Activated T-cell treated with anti-CD3 and anti-CD28 coated beads, Interleukin-2, amount 50 U/mL, for 4 hours (primary cell): Measurements from ENCODE around the gene FLRT2. TPM values are rescaled to one million over a fixed set of nuclear protein-coding genes. Genes with fewer than 3 reads are reported as not detected.

Source experiments
- ATAC-seq, 2 donors: fragments of 200-7000 bp; cut with Tn5 transposase; one replicate each; pipeline ENCODE4 v1.10.0; 2021
- DNase-seq: peaks from one replicate; pipeline ENCODE4 v3.0.0-alpha.2; 2020
- H3K27me3 Mint-ChIP-seq: one replicate; pipeline ENCODE4 v1.8.0; 2021; ENCODE audit warnings: low read depth, mixed read lengths
- H3K36me3 Mint-ChIP-seq: one replicate; pipeline ENCODE4 v1.8.0; 2022; ENCODE audit warnings: mixed read lengths; ENCODE audit not compliant: insufficient read depth
- H3K4me1 Mint-ChIP-seq: one replicate; pipeline ENCODE4 v1.8.0; 2021; ENCODE audit warnings: low read depth, mixed read lengths
- H3K4me3 Mint-ChIP-seq: one replicate; pipeline ENCODE4 v1.8.0; 2021; ENCODE audit warnings: mild to moderate bottlenecking, moderate library complexity, mixed read lengths
- H3K9me3 Mint-ChIP-seq: one replicate; pipeline ENCODE4 v1.8.0; 2021; ENCODE audit warnings: mixed read lengths
- total RNA-seq, 3 donors: library from RNA; stranded (reverse); gene quantifications; one replicate each; pipeline ENCODE4 v1.2.1, GENCODE V29; 2021

FLRT2 gene
- total RNA-seq, 3 donors from 2014 or later = 0.18 TPM; not detected in 2

- Mint-ChIP-seq H3K27me3 (peaks cover 48% of the 10 kb centered on the region), H3K4me3 (no peak overlapping the region), H3K36me3 (no peaks in the 10 kb centered on the region), H3K4me1 (peaks cover 4% of the 10 kb centered on the region), H3K9me3 (no peaks in the 10 kb centered on the region)
- DNase-seq = no peak
- ATAC-seq = no peak
Measured at GRCh38 chr14:85535321-85535720, 5.4 kb downstream of the FLRT2 start.

GRCh38 chr14:85535991-85536832 lies 6.3 kb downstream of the FLRT2 start:
- ATAC-seq (no peak), DNase-seq (no peak)
- H3K27me3 Mint-ChIP-seq = peaks cover 40% of the 10 kb centered on the region
- H3K9me3 Mint-ChIP-seq = no peaks in the 10 kb centered on the region
- peaks cover 4% of the 10 kb centered on the region for H3K4me1 Mint-ChIP-seq
- no peaks in the 10 kb centered on the region for H3K36me3 Mint-ChIP-seq
- H3K4me3 Mint-ChIP-seq = no peak overlapping the region

- Mint-ChIP-seq H3K27me3 (peaks cover 34% of the 10 kb centered on the region), H3K36me3 (no peaks in the 10 kb centered on the region), H3K4me3 (no peak overlapping the region), H3K9me3 (no peaks in the 10 kb centered on the region), H3K4me1 (peaks cover under 1% of the 10 kb centered on the region)
- no peak for ATAC-seq
- DNase-seq = no peak
Measured at GRCh38 chr14:85536833-85537190, 6.9 kb downstream of the FLRT2 start.

GRCh38 chr14:85537526-85537925 lies 7.6 kb downstream of the FLRT2 start:
- Mint-ChIP-seq H3K9me3 (no peaks in the 10 kb centered on the region), H3K27me3 (peaks cover 27% of the 10 kb centered on the region), H3K36me3 (no peaks in the 10 kb centered on the region), H3K4me3 (no peak overlapping the region), H3K4me1 (no peaks in the 10 kb centered on the region)
- ATAC-seq = no peak
- DNase-seq = no peak

- Mint-ChIP-seq H3K4me1 (no peaks in the 10 kb centered on the region), H3K9me3 (no peaks in the 10 kb centered on the region), H3K36me3 (no peaks in the 10 kb centered on the region), H3K27me3 (peaks cover 22% of the 10 kb centered on the region), H3K4me3 (no peak overlapping the region)
- no peak for ATAC-seq
- no peak for DNase-seq
Measured at GRCh38 chr14:85538636-85539035, 8.7 kb downstream of the FLRT2 start.

GRCh38 chr14:85539510-85539909 lies 9.6 kb downstream of the FLRT2 start:
- no peak for ATAC-seq
- DNase-seq = no peak
- Mint-ChIP-seq H3K27me3 (peaks cover 15% of the 10 kb centered on the region), H3K4me1 (no peaks in the 10 kb centered on the region), H3K9me3 (no peaks in the 10 kb centered on the region), H3K4me3 (no peak overlapping the region), H3K36me3 (no peaks in the 10 kb centered on the region)

GRCh38 chr14:85542623-85543022 lies 12.7 kb downstream of the FLRT2 start:
- no peaks in the 10 kb centered on the region for H3K4me1 Mint-ChIP-seq
- H3K27me3 Mint-ChIP-seq = peaks cover 2% of the 10 kb centered on the region
- DNase-seq (no peak), ATAC-seq (no peak)
- no peak overlapping the region for H3K4me3 Mint-ChIP-seq
- no peaks in the 10 kb centered on the region for H3K9me3 Mint-ChIP-seq
- no peaks in the 10 kb centered on the region for H3K36me3 Mint-ChIP-seq

- Mint-ChIP-seq H3K4me1 (no peaks in the 10 kb centered on the region), H3K36me3 (no peaks in the 10 kb centered on the region), H3K4me3 (no peak overlapping the region), H3K27me3 (no peaks in the 10 kb centered on the region), H3K9me3 (no peaks in the 10 kb centered on the region)
- DNase-seq (no peak), ATAC-seq (no peak)
Measured at GRCh38 chr14:85545738-85546137, 15.8 kb downstream of the FLRT2 start.

- DNase-seq (no peak), ATAC-seq (no peak)
- H3K9me3 Mint-ChIP-seq = no peaks in the 10 kb centered on the region
- no peak overlapping the region for H3K4me3 Mint-ChIP-seq
- no peaks in the 10 kb centered on the region for H3K36me3 Mint-ChIP-seq
- H3K27me3 Mint-ChIP-seq = no peaks in the 10 kb centered on the region
- H3K4me1 Mint-ChIP-seq = no peaks in the 10 kb centered on the region
Measured at GRCh38 chr14:85546390-85546789, 16.4 kb downstream of the FLRT2 start.

GRCh38 chr14:85549697-85550096 lies 19.8 kb downstream of the FLRT2 start:
- DNase-seq (no peak), ATAC-seq (no peak)
- H3K4me1 Mint-ChIP-seq = no peaks in the 10 kb centered on the region
- no peaks in the 10 kb centered on the region for H3K36me3 Mint-ChIP-seq
- H3K27me3 Mint-ChIP-seq = no peaks in the 10 kb centered on the region
- H3K4me3 Mint-ChIP-seq = no peak overlapping the region
- H3K9me3 Mint-ChIP-seq = peaks cover 4% of the 10 kb centered on the region

GRCh38 chr14:85554106-85554505 lies 24.2 kb downstream of the FLRT2 start:
- H3K27me3 Mint-ChIP-seq = no peaks in the 10 kb centered on the region
- DNase-seq = no peak
- peaks cover 10% of the 10 kb centered on the region for H3K9me3 Mint-ChIP-seq
- no peak for ATAC-seq
- no peaks in the 10 kb centered on the region for H3K36me3 Mint-ChIP-seq
- H3K4me1 Mint-ChIP-seq = no peaks in the 10 kb centered on the region
- no peak overlapping the region for H3K4me3 Mint-ChIP-seq

- no peaks in the 10 kb centered on the region for H3K36me3 Mint-ChIP-seq
- H3K4me3 Mint-ChIP-seq = no peak overlapping the region
- no peaks in the 10 kb centered on the region for H3K4me1 Mint-ChIP-seq
- DNase-seq = no peak
- peaks cover 10% of the 10 kb centered on the region for H3K9me3 Mint-ChIP-seq
- no peak for ATAC-seq
- no peaks in the 10 kb centered on the region for H3K27me3 Mint-ChIP-seq
Measured at GRCh38 chr14:85556267-85556666, 26.3 kb downstream of the FLRT2 start.

- DNase-seq (no peak), ATAC-seq (no peak)
- Mint-ChIP-seq H3K27me3 (no peaks in the 10 kb centered on the region), H3K36me3 (no peaks in the 10 kb centered on the region), H3K9me3 (peaks cover 7% of the 10 kb centered on the region), H3K4me3 (no peak overlapping the region), H3K4me1 (no peaks in the 10 kb centered on the region)
Measured at GRCh38 chr14:85558505-85558904, 28.6 kb downstream of the FLRT2 start.

- H3K27me3 Mint-ChIP-seq = no peaks in the 10 kb centered on the region
- ATAC-seq (no peak), DNase-seq (no peak)
- H3K9me3 Mint-ChIP-seq = no peaks in the 10 kb centered on the region
- no peaks in the 10 kb centered on the region for H3K4me1 Mint-ChIP-seq
- H3K4me3 Mint-ChIP-seq = no peak overlapping the region
- H3K36me3 Mint-ChIP-seq = no peaks in the 10 kb centered on the region
Measured at GRCh38 chr14:85562630-85563029, 32.7 kb downstream of the FLRT2 start.

- Mint-ChIP-seq H3K9me3 (no peaks in the 10 kb centered on the region), H3K4me1 (no peaks in the 10 kb centered on the region), H3K27me3 (no peaks in the 10 kb centered on the region), H3K4me3 (no peak overlapping the region), H3K36me3 (no peaks in the 10 kb centered on the region)
- ATAC-seq = no peak
- DNase-seq = no peak
Measured at GRCh38 chr14:85564841-85565527, 35.0 kb downstream of the FLRT2 start.
